ENCODE measurements around the gene FRMD4A.
"Not testable (repeated sequence)": the region's sequence is repeated elsewhere in the genome, so short reads cannot be mapped to it uniquely, and the experiment has no call there.

FRMD4A gene

GRCh38 chr10:13767148-13767547 is 563.6 kb downstream of the FRMD4A start:
- not testable (repeated sequence) for DNase-seq

DNA sequence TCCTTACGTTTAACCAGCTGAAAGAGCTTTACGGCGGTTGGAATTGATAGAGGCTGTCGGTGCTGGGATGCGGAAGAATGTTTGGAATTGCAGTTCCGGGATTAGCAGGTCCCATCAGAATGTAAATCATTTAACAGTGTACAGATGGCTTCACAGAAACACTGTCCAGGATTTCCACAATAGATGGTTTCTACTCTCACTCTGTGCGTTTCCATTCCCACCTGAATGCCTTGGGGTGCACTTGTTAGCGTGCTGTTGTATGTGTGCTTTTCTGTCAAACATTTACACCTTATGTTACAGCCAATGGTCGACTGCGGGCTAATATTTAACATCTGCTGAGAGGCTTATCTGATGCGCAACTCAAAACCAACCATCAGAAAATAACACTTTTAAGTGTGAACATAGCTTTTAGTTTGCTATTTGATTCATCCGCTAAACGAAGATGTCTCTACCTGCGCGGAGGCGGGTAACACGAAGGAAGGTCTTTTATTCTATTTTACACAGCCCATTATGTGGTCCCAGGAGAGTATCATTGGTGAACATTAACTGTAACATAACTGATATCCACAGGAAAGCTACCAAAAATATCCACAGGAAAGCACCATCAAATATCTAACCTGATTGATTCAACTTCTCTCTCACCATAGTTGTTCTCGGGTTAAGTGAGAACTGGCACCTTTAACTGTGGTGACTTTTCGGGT is 564.9 kb downstream of the FRMD4A start:
- no peak for DNase-seq

GRCh38 chr10:13761490-13762091 is 569.1 kb downstream of the FRMD4A start:
- no peak for DNase-seq

GRCh38 chr10:13759168-13759567 is 571.6 kb downstream of the FRMD4A start:
- no peak for DNase-seq

DNA sequence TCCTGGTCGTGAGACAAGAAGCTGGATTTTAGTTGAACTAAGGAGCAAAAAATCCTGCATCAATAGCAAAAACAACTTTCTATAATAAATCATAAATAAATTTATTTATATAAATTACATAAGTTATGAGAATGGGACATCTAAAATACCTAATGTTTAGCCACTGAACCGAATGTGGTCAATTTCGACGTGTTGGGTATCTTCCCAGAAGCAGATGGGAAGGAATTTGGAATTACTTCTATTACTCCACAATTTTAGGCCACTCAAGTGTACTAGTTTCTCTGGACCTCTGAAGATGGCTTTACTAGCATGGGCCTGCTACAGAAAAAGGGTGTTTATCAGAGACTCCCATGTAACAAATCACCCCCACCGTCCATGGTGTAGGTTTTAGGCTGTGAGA is 572.0 kb downstream of the FRMD4A start:
- DNase-seq, result no peak

DNA sequence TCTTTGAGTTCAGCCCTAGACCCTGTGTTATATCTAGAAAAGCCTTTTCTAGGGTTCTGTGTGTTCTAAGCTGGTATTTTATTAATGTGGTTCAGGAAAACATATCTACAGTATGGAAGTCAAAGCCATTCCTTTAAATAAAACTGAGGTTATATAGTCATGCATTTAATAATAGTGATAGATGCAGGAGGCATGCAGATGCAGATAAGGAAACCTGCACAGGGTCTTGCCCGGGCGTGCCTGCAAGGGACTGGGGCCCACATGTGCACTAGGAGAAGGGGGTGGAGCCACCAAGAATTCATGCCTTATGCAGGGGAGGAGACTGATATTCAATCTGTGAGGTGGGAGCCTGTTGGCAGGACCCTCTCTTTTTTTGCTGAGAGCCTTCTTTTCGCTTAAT is 572.4 kb downstream of the FRMD4A start:
- DNase-seq, result no peak

GRCh38 chr10:13754277-13754676 is 576.4 kb downstream of the FRMD4A start:
- no peak for DNase-seq

DNA sequence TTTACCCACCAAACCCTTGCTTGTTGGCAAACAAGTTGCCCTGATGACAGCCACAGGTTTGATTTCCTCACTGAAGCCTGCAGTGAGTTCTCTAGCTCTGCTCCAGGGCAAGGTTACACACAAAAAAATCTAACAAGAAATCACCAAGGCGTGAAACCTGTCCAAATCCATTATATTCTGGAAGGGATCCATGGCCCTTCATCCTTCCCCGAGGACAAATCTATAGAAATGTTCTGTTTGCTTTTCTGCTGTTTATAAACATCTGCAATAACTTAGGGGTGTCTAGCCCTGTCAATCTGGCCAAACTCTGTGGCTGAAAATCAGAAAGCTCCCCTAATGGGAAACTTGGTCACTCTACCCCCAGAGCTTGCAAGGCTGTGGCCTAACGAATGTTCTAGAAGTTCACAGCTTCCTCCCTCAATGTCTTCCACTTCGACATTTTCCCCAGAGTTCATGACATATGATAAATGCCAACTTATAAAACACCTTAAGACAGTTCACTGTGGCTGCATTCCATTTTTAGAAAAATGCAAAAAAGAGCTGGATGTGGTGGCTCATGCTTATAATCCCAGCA is 579.4 kb downstream of the FRMD4A start:
- no peak for DNase-seq

- no peak for DNase-seq
These were observed 580.2 kb downstream of the FRMD4A start for GRCh38 chr10:13750299-13751190.

DNA sequence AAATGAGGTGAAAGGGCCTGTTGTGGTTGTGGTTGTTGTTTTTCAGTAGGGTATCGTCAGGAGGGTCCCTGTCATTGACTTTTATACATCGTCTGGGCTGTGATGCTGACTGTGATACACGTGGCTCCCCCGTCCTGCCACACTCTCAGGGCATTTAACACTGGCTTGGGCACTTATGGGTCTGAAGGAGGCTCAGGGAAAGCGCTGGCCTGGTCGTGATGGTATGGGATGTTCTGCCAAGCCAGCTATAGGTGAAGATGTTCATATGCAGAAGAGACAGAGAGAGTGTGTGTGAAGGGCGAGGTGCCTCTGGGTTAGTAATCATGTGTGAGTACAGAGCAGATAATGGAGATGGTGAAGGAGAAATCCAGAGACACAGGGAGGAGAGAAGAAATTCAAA is 585.5 kb downstream of the FRMD4A start:
- DNase-seq, result no peak

- DNase-seq, result no peak
These were observed 586.8 kb downstream of the FRMD4A start for GRCh38 chr10:13743963-13744362.

GRCh38 chr10:13743101-13743693 is 587.5 kb downstream of the FRMD4A start:
- no peak for DNase-seq

DNA sequence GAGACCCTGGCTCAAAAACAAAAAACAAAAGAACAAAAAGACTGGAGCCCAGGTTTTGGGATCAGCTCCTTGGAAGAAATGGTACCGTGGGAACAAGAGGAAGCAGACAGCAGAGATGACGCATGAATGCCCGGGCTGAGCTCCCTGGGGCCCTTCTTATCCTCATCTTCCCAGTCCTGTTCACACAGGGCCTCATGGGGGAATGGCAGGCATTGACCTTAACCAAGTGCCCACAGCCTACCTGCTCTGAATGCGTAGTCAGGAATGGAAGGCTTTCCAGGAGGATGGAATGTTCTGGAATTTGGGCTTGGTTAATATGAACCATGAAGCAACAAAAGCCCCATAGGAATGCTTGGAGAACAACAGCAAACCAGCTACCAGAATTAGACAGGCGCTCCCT is 589.3 kb downstream of the FRMD4A start:
- DNase-seq, result no peak

GRCh38 chr10:13740461-13740860 is 590.3 kb downstream of the FRMD4A start:
- DNase-seq, result no peak

- DNase-seq, result no peak
These were observed 591.5 kb downstream of the FRMD4A start for GRCh38 chr10:13739183-13739582.

- DNase-seq, result no peak
These were observed 594.2 kb downstream of the FRMD4A start for GRCh38 chr10:13736506-13736905.

- DNase-seq, result no peak
These were observed 596.6 kb downstream of the FRMD4A start for GRCh38 chr10:13734151-13734550.

DNA sequence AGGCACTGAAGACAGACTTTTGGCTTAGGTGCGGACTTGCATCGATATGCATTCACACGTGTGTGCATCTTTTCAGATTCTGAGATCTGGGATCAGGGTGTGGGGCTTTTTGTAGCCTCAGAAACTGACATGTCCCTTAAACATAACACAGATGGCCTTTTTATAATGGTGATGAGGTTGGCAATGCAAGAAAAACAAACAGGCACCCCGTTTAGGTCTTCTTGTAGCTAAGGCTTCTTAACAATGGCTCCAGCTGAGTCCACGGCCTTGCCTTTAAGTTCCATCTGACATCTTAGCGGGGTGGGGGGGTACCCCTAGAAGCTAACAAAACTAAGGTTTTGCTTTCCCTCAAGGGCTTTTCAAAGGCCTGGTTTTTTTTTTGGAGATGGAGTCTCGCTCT is 597.7 kb downstream of the FRMD4A start:
- DNase-seq, result no peak

DNA sequence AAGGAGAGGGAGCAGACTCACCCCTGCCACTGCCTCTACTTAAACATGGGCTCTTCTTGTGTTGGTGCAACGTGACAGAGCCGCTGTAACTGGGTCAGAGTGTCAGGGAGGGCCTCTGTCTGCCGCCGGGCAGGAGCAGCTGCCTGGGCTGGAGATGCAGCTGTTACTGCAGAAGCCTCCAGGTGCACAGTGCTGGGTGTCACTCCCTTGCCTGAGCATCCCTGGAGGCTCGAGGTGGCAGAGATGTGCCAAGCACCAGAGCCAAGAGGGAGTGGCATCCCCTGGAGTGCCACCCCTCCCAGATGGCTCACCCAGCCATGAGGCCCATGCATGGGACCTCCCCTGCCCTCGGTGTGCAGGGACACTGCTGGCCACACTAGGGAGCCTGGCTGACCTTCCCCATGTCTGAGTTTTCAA is 598.3 kb downstream of the FRMD4A start:
- no peak for DNase-seq

DNA sequence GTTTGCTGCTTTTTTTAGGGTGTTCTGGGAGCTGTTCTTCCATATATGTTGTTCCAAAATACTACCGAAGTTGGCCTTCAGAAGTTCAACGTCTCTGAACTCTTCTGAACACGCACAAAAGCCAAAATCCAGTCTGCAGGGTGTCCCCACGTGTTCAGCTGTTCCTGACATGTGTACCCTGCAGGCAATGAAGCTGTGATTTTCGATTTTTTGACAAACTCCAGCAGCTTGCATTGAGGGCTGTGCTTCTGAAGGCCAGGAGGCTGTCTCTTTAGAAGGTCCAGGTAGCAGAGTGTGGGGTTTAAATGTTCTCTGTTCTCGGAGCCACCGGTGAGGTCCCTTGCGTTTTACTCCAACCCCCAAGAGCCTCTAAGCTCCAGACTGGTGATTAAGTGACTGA is 598.9 kb downstream of the FRMD4A start:
- DNase-seq, result no peak

DNA sequence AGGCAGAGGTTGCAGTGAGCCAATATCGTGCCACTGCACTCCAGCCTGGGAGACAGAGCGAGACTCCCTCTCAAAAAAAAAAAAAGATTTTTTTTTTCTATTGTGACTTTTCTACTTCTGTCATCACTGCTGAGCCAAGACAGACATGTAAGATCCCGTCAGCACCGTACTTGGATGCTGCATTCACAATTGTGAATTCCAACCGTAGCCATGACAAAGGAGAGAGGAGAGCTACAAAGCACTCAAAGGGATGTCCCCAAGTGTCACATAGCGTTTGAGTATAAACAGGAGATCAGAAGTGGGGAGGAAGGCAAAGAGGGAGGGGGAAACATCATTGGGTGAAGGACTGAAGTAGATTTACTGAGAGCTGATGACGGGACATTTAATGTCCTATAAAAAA is 599.8 kb downstream of the FRMD4A start:
- no peak for DNase-seq

DNA sequence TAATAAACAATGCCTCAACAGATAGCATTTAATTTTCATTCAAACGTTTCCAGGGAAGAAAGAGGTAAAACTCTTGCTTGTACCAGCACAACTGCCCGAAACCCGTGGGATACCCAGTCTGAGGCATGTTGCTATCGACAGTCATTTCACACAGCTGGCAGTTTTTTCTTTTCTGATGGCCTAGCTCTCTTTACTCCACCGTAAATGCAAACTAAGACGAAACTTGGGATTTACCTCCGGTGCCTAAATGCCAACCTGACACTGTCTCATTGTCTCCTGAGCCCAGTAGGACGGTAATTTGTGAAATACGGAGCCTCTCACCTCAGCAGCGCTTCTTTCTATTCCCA is 600.4 kb downstream of the FRMD4A start:
- DNase-seq, result no peak

All from midbrain (tissue), 1 donor.